Measurements from ENCODE around the gene DHX34. TPM values are rescaled to one million over a fixed set of nuclear protein-coding genes. Genes with fewer than 3 reads are reported as not detected.

Gene DHX34
- total and polyA plus RNA-seq, 4 donors = 3.1 to 11.6 (median 6.1) TPM

GRCh38 chr19:47432091-47432490, 83.0 kb downstream of the DHX34 start:
- no peak for DNase-seq (ENCODE audit: low spot score)
- H3K27me3 ChIP-seq (ENCODE audit: control insufficient read depth in 4 of 4, insufficient read depth in 4 of 4, low read length in 3 of 4) = peaks cover 0 to 6% (median 3%) of the 10 kb centered on the region in 4 donors
- WGBS = 78% methylated on average over 18 of the region's 18 CpGs

More at GRCh38 chr19:47432091-47432490, 83.0 kb downstream of the DHX34 start:
- Histone ChIP-seq H3K9ac (ENCODE audit: low read depth in 1 of 2, low read length in 2 of 2) (no peak overlapping the region), H3K4me3 (ENCODE audit: low read depth in 1 of 3, low read length in 3 of 3) (no peak overlapping the region), H3K9me3 (ENCODE audit: control insufficient read depth in 4 of 4, low read length in 3 of 4) (no peaks in the 10 kb centered on the region), H3K27ac (ENCODE audit: low read depth in 1 of 2, low read length in 2 of 2) (no peak overlapping the region), H3K4me1 (ENCODE audit: control insufficient read depth in 4 of 4, insufficient read depth in 4 of 4, low read length in 3 of 4) (peaks cover 2 to 10% (median 5%) of the 10 kb centered on the region in 4 donors), H3K36me3 (ENCODE audit: control insufficient read depth in 4 of 4, insufficient read depth in 3 of 4, low read depth in 1 of 4, low read length in 3 of 4) (no peaks in the 10 kb centered on the region)
- TF ChIP-seq HNF4A (conservative IDR thresholded peaks at IDR 0.05) = no peak

Other genes with a start within 250 kb of the DHX34 start
- 10 to 100 TPM in 1 of 2 donors, 1 to 10 TPM in 1; 7.7 to 11.8 TPM for gene ZC3H4, start 235.5 kb upstream of the DHX34 start, total RNA-seq
- gene ZC3H4, start 235.5 kb upstream of the DHX34 start, polyA plus RNA-seq = 1 to 10 TPM; 2.9 to 4.8 TPM
- 10 to 100 TPM; 22.3 to 31.8 TPM for gene SAE1, start 218.5 kb upstream of the DHX34 start, total RNA-seq
- 10 to 100 TPM; 19.0 to 31.7 TPM for gene SAE1, start 218.5 kb upstream of the DHX34 start, polyA plus RNA-seq
- gene BBC3, start 118.1 kb upstream of the DHX34 start, total RNA-seq = 1 to 10 TPM; 1.0 to 2.1 TPM
- 1 to 10 TPM in 1 of 2 donors, under 1 TPM in 1; 0.35 to 2.6 TPM for gene BBC3, start 118.1 kb upstream of the DHX34 start, polyA plus RNA-seq
- gene CCDC9, start 92.8 kb upstream of the DHX34 start, total RNA-seq = 1 to 10 TPM; 2.8 to 8.1 TPM
- 1 to 10 TPM; 1.4 to 8.0 TPM for gene CCDC9, start 92.8 kb upstream of the DHX34 start, polyA plus RNA-seq
- 1 to 10 TPM; 1.5 to 2.0 TPM for gene INAFM1, start 74.4 kb upstream of the DHX34 start, total RNA-seq
- 1 to 10 TPM; 1.8 to 2.5 TPM for gene INAFM1, start 74.4 kb upstream of the DHX34 start, polyA plus RNA-seq
- 1 to 10 TPM; 1.8 to 5.3 TPM for gene C5AR1, start 39.5 kb upstream of the DHX34 start, total RNA-seq
- gene C5AR1, start 39.5 kb upstream of the DHX34 start, polyA plus RNA-seq = 1 to 10 TPM; 2.5 to 3.9 TPM
- gene C5AR2, start 17.1 kb upstream of the DHX34 start, total RNA-seq = 1 to 10 TPM; 1.8 to 2.8 TPM
- 1 to 10 TPM in 1 of 2 donors, under 1 TPM in 1; 0.61 to 1.8 TPM for gene C5AR2, start 17.1 kb upstream of the DHX34 start, polyA plus RNA-seq
- 1 to 10 TPM in 1 of 2 donors, under 1 TPM in 1; 0.79 to 1.3 TPM for gene MEIS3, start 70.2 kb downstream of the DHX34 start, total RNA-seq
- gene MEIS3, start 70.2 kb downstream of the DHX34 start, polyA plus RNA-seq = under 1 TPM; 0.50 to 0.99 TPM
- under 1 TPM in 1 of 2 donors, not detected in 1; 0.25 TPM for gene SLC8A2, start 122.6 kb downstream of the DHX34 start, total RNA-seq
- gene SLC8A2, start 122.6 kb downstream of the DHX34 start, polyA plus RNA-seq = under 1 TPM in 1 of 2 donors, not detected in 1; 0.01 TPM
- 1 to 10 TPM; 2.3 to 3.6 TPM for gene KPTN, start 134.9 kb downstream of the DHX34 start, total RNA-seq
- 1 to 10 TPM; 4.4 to 6.0 TPM for gene KPTN, start 134.9 kb downstream of the DHX34 start, polyA plus RNA-seq
- gene NAPA, start 165.7 kb downstream of the DHX34 start, total RNA-seq = 100 to 1,000 TPM in 1 of 2 donors, 10 to 100 TPM in 1; 73.4 to 116 TPM
- gene NAPA, start 165.7 kb downstream of the DHX34 start, polyA plus RNA-seq = 100 to 1,000 TPM; 125 to 132 TPM
- gene ZNF541, start 223.8 kb downstream of the DHX34 start, total RNA-seq = under 1 TPM; 0.05 to 0.08 TPM
- gene ZNF541, start 223.8 kb downstream of the DHX34 start, polyA plus RNA-seq = under 1 TPM in 1 of 2 donors, not detected in 1; 0.09 TPM